Suprapubic skin (tissue), 3 donors: ENCODE data around the gene WDFY4.

Experiments used
- POLR2A ChIP-seq, 2 donors: fragments of 450-650 bp; IDR thresholded peaks; one replicate each; pipeline ENCODE4 v1.6.1; 2017; ENCODE audit warnings: antibody characterized with exemption in 2 of 2, mild to moderate bottlenecking in 2 of 2, moderate library complexity in 2 of 2
- TF ChIP-seq, protein P1 (sequence below), 2 donors: fragments of 200-600 bp in 1 of 2; fragments of 450-650 bp in 1 of 2; sonication (generic) in 1 of 2; IDR thresholded peaks; one replicate each; pipeline ENCODE4 v1.5.1; 2016 to 2019; ENCODE audit warnings: antibody characterized with exemption in 2 of 2, mild to moderate bottlenecking in 1 of 2, moderate library complexity in 1 of 2

DNA sequence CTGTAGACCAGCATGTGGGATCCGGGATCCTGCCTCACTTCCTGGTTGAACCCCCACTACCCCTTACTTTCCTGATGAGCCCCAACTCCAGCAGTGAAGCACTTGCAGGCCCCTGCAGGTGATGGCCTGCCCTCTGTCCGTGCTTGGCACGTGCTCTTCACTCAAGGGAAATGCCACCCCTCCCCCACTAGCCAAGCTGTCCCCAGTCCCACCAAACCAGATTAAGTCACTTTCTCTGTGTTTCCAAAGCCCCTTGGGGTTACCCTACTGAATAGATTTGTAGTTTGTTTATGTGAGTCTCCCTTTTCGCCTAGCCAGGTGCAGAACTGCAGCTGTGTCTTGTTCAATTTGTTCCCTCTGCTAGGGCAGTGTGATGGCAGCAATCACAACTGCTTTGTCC is 121.7 kb downstream of the WDFY4 start:
- TF ChIP-seq, protein P1, sequence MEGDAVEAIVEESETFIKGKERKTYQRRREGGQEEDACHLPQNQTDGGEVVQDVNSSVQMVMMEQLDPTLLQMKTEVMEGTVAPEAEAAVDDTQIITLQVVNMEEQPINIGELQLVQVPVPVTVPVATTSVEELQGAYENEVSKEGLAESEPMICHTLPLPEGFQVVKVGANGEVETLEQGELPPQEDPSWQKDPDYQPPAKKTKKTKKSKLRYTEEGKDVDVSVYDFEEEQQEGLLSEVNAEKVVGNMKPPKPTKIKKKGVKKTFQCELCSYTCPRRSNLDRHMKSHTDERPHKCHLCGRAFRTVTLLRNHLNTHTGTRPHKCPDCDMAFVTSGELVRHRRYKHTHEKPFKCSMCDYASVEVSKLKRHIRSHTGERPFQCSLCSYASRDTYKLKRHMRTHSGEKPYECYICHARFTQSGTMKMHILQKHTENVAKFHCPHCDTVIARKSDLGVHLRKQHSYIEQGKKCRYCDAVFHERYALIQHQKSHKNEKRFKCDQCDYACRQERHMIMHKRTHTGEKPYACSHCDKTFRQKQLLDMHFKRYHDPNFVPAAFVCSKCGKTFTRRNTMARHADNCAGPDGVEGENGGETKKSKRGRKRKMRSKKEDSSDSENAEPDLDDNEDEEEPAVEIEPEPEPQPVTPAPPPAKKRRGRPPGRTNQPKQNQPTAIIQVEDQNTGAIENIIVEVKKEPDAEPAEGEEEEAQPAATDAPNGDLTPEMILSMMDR (IDR thresholded peaks at IDR 0.05): no peak
- TF ChIP-seq POLR2A (IDR thresholded peaks at IDR 0.05): no peak
